Activated T-helper 1 cell treated with Interleukin-2 at 50 U/mL for 16 hours (primary cell): ENCODE data around the gene RABL6.
"Not testable (repeated sequence)": the region's sequence is repeated elsewhere in the genome, so short reads cannot be mapped to it uniquely, and the experiment has no call there.

Experiments
- DNase-seq: peaks from one replicate; pipeline ENCODE4 v3.0.0-alpha.2; 2020; ENCODE audit warnings: low read depth

RABL6 gene

GRCh38 chr9:136796238-136796774 lies 11.4 kb upstream of the RABL6 start, which contains the start of gene CCDC183:
Gene CCDC183, plus strand, starts transcription at chr9:136796338. Its CDS starts 60 bp downstream, at chr9:136796398.
- DNase-seq, result no peak

GRCh38 chr9:136796775-136797347 lies 10.9 kb upstream of the RABL6 start:
- not testable (repeated sequence) for DNase-seq

GRCh38 chr9:136798708-136799078 lies 9.1 kb upstream of the RABL6 start:
- no peak for DNase-seq

- DNase-seq, result no peak
Measured at GRCh38 chr9:136799079-136799853, 8.5 kb upstream of the RABL6 start.

- DNase-seq, result peak; percentile 88
Measured at GRCh38 chr9:136799854-136800657, 7.7 kb upstream of the RABL6 start.

GRCh38 chr9:136802321-136802720 lies 5.4 kb upstream of the RABL6 start:
- DNase-seq, result no peak

- not testable (repeated sequence) for DNase-seq
Measured at GRCh38 chr9:136803009-136803550, 4.7 kb upstream of the RABL6 start.

- DNase-seq, result no peak
Measured at GRCh38 chr9:136803551-136804508, 3.9 kb upstream of the RABL6 start.

- DNase-seq, result no peak
Measured at GRCh38 chr9:136804509-136805206, 3.1 kb upstream of the RABL6 start.

GRCh38 chr9:136805207-136805740 lies 2.5 kb upstream of the RABL6 start:
- no peak for DNase-seq

- no peak for DNase-seq
Measured at GRCh38 chr9:136806067-136806466, 1.7 kb upstream of the RABL6 start.

GRCh38 chr9:136806631-136807201 lies 1.0 kb upstream of the RABL6 start:
- no peak for DNase-seq

GRCh38 chr9:136808075-136808805 lies 492 bp downstream of the RABL6 start:
- DNase-seq, result peak; percentile 23

- DNase-seq, result no peak
Measured at GRCh38 chr9:136808806-136809158, 1.0 kb downstream of the RABL6 start.

- no peak for DNase-seq
Measured at GRCh38 chr9:136814725-136815421, 7.1 kb downstream of the RABL6 start.

GRCh38 chr9:136815422-136815782 lies 7.7 kb downstream of the RABL6 start:
- DNase-seq, result no peak

- no peak for DNase-seq
Measured at GRCh38 chr9:136820971-136821825, 13.4 kb downstream of the RABL6 start.
